HepG2 (cell line): ENCODE results near the gene POLR1G. TPM values are rescaled to one million over a fixed set of nuclear protein-coding genes. Genes with fewer than 3 reads are reported as not detected.

Source experiments
- AKNA ChIP-seq: sonication (generic); formaldehyde crosslinking; IDR thresholded peaks from 2 replicates; pipeline ENCODE4 v1.4.0; 2020; ENCODE audit warnings: missing genetic modification reagents, borderline replicate concordance
- ARID2 ChIP-seq: sonication (generic); formaldehyde crosslinking; IDR thresholded peaks from 2 replicates; pipeline ENCODE4 v1.8.1; 2022; ENCODE audit warnings: mild to moderate bottlenecking, missing genetic modification reagents, borderline replicate concordance
- ATF1 ChIP-seq: IDR thresholded peaks from 2 replicates; pipeline ENCODE4 v1.6.1; 2016; ENCODE audit warnings: mild to moderate bottlenecking, control low read depth
- E2F5 ChIP-seq: sonication (generic); formaldehyde crosslinking; conservative IDR thresholded peaks from 2 replicates; pipeline ENCODE4 v1.4.0; 2020; ENCODE audit warnings: missing genetic modification reagents
- HMG20A ChIP-seq: IDR thresholded peaks from 2 replicates; pipeline ENCODE4 v1.6.1; 2016; ENCODE audit warnings: borderline replicate concordance
- HNRNPUL1 ChIP-seq: fragments of 200-400 bp; formaldehyde crosslinking; IDR thresholded peaks from 2 replicates; pipeline ENCODE4 v1.6.1; 2017; ENCODE audit warnings: low read depth, mild to moderate bottlenecking, low read length, moderate library complexity
- IRF2 ChIP-seq: IDR thresholded peaks from 2 replicates; pipeline ENCODE4 v1.6.1; 2018; ENCODE audit warnings: missing genetic modification reagents, missing compliant biosample characterization
- KDM1A ChIP-seq: IDR thresholded peaks from 2 replicates; pipeline ENCODE4 v1.6.1; 2016; ENCODE audit warnings: missing compliant biosample characterization
- MXD4 ChIP-seq: IDR thresholded peaks from 2 replicates; pipeline ENCODE4 v1.6.1; 2016; ENCODE audit warnings: mild to moderate bottlenecking, missing biosample characterization, missing genetic modification reagents
- RELA ChIP-seq: sonication (generic); formaldehyde crosslinking; IDR thresholded peaks from 2 replicates; pipeline ENCODE4 v1.4.0; 2020; ENCODE audit warnings: missing genetic modification reagents
- SMAD9 ChIP-seq: sonication (generic); formaldehyde crosslinking; IDR thresholded peaks from 2 replicates; pipeline ENCODE4 v1.5.1; 2020; ENCODE audit warnings: mild to moderate bottlenecking, missing genetic modification reagents
- SP4 ChIP-seq: sonication (generic); formaldehyde crosslinking; IDR thresholded peaks from 2 replicates; pipeline ENCODE4 v1.8.1; 2023; ENCODE audit warnings: mild to moderate bottlenecking, missing genetic modification reagents
- ZBTB7B ChIP-seq: sonication (generic); formaldehyde crosslinking; IDR thresholded peaks from 2 replicates; pipeline ENCODE4 v1.4.0; 2020; ENCODE audit warnings: missing genetic modification reagents
- ZNF503 ChIP-seq: sonication (generic); formaldehyde crosslinking; IDR thresholded peaks from 2 replicates; pipeline ENCODE4 v1.4.0; 2020; ENCODE audit warnings: missing genetic modification reagents
- ZNF547 ChIP-seq: sonication (generic); formaldehyde crosslinking; IDR thresholded peaks from 2 replicates; pipeline ENCODE4 v1.5.1; 2020; ENCODE audit warnings: mild to moderate bottlenecking, missing genetic modification reagents
- ZNF850 ChIP-seq: sonication (generic); formaldehyde crosslinking; conservative IDR thresholded peaks from 2 replicates; pipeline ENCODE4 v1.9.0; 2021; ENCODE audit warnings: mild to moderate bottlenecking, missing genetic modification reagents
- polyA plus RNA-seq, 8 experiments: library from polyadenylated mRNA; depleted of rRNA in 3 of 8; stranded (reverse) in 7 of 8; unstranded in 1 of 8; fragments of >200 nt; fragmentation: Illumina TruSeq in 4 of 8; extraction: Trizol in 4 of 8; gene quantifications; 2 replicates each; pipeline versions ENCODE4 v1.2.1 to v1.2.3, GENCODE V29; 2011 to 2016; ENCODE audit warnings: low read depth in 4 of 8, missing spikeins in 1 of 8, mixed read lengths in 1 of 8; ENCODE audit not compliant: insufficient read depth in 1 of 8
- total RNA-seq, 5 experiments: library from RNA; depleted of rRNA; stranded (reverse); fragments of >200 nt; fragmentation: Illumina TruSeq; extraction: Trizol; gene quantifications; 2 replicates each; pipeline ENCODE4 v1.2.3, GENCODE V29; 2016; ENCODE audit warnings: low read depth in 1 of 5
- TF ChIP-seq, protein P1 (sequence below): IDR thresholded peaks from 2 replicates; pipeline ENCODE4 v1.6.1; 2016; ENCODE audit warnings: low read depth, missing genetic modification reagents, missing compliant biosample characterization

The POLR1G gene
- total and polyA plus RNA-seq, 2 of the 13 experiments (the other 11 are each of a cell fraction or from before 2014, with no cell fraction given), result 3.5 to 20.8 TPM

- no peak for TF ChIP-seq AKNA
- no peak for TF ChIP-seq ZBTB7B
- TF ChIP-seq ZNF850 (CRISPR knock-in tag), result no peak
- TF ChIP-seq SP4 (CRISPR knock-in tag), result no peak
- TF ChIP-seq ZNF547 (CRISPR knock-in tag), result no peak
- TF ChIP-seq HMG20A (CRISPR knock-in tag), result no peak
- no peak for TF ChIP-seq HNRNPUL1
- TF ChIP-seq ZNF503 (CRISPR knock-in tag), result no peak
- no peak for TF ChIP-seq ARID2
- no peak for TF ChIP-seq ATF1 (CRISPR knock-in tag)
- TF ChIP-seq KDM1A (CRISPR knock-in tag), result no peak
- TF ChIP-seq, protein P1, sequence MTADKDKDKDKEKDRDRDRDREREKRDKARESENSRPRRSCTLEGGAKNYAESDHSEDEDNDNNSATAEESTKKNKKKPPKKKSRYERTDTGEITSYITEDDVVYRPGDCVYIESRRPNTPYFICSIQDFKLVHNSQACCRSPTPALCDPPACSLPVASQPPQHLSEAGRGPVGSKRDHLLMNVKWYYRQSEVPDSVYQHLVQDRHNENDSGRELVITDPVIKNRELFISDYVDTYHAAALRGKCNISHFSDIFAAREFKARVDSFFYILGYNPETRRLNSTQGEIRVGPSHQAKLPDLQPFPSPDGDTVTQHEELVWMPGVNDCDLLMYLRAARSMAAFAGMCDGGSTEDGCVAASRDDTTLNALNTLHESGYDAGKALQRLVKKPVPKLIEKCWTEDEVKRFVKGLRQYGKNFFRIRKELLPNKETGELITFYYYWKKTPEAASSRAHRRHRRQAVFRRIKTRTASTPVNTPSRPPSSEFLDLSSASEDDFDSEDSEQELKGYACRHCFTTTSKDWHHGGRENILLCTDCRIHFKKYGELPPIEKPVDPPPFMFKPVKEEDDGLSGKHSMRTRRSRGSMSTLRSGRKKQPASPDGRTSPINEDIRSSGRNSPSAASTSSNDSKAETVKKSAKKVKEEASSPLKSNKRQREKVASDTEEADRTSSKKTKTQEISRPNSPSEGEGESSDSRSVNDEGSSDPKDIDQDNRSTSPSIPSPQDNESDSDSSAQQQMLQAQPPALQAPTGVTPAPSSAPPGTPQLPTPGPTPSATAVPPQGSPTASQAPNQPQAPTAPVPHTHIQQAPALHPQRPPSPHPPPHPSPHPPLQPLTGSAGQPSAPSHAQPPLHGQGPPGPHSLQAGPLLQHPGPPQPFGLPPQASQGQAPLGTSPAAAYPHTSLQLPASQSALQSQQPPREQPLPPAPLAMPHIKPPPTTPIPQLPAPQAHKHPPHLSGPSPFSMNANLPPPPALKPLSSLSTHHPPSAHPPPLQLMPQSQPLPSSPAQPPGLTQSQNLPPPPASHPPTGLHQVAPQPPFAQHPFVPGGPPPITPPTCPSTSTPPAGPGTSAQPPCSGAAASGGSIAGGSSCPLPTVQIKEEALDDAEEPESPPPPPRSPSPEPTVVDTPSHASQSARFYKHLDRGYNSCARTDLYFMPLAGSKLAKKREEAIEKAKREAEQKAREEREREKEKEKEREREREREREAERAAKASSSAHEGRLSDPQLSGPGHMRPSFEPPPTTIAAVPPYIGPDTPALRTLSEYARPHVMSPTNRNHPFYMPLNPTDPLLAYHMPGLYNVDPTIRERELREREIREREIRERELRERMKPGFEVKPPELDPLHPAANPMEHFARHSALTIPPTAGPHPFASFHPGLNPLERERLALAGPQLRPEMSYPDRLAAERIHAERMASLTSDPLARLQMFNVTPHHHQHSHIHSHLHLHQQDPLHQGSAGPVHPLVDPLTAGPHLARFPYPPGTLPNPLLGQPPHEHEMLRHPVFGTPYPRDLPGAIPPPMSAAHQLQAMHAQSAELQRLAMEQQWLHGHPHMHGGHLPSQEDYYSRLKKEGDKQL (CRISPR knock-in tag), result no peak
- no peak for TF ChIP-seq RELA (CRISPR knock-in tag)
- no peak for TF ChIP-seq IRF2 (CRISPR knock-in tag)
- no peak for TF ChIP-seq SMAD9 (CRISPR knock-in tag)
- no peak for TF ChIP-seq E2F5 (CRISPR knock-in tag)
- no peak for TF ChIP-seq MXD4 (CRISPR knock-in tag)
These were observed 34.6 kb downstream of the POLR1G start (continued) for GRCh38 chr19:45440873-45441654.
